GM04504 (cell line): Measurements from ENCODE around the gene GDI2.
A peak's percentile ranks its signal among the peaks of the same experiment; 100 is the strongest.
"Not testable (repeated sequence)": the region's sequence is repeated elsewhere in the genome, so short reads cannot be mapped to it uniquely, and the experiment has no call there.

ENCODE experiments used
- DNase-seq: peaks from one replicate; pipeline ENCODE4 v3.0.0-alpha.2; 2012; ENCODE audit warnings: low read depth

GDI2 gene

DNA sequence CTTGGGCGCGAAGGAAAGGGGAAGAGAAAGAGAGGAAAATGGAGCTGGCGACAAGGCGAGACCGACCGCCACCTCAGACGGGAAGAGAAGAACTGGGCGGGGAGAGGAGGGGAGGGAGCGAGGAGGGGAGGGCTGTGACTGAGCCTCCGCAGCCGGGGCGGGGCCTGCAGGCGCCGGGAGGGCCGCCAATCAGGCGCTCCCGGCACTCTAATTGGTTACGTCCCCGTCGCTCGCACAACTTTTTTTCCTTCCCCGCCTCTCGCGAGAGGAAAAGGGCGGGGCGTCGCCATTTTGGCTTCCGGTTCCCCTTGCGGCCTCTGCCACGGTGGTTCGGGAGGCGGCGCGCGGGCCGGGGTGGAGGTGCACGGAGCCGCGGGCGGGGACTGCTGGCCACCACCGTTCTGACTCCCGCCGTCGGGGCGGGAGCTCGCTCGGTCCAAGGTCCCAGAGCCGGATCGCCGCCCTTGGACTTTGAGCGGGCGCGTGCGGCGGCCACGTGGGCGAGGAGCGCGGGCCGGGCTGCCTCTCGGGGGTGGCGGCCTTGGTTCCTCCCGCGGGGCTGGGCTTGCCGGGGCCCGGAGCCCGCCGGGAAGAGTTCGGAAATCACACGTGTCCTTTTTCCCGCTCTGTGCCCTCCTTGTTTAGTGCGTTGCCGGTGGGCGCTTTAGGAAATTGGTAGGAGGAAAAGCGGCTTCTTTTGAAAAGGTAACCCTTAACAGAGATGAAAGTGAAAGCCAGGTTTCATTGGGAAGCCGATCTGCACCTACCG is at the start of gene GDI2:
GDI2 (minus strand) TSS at position 94 of the 769 bp plus-strand sequence. CDS start 176 bp downstream, outside the sequence.
- peak; percentile 94 for DNase-seq

DNA sequence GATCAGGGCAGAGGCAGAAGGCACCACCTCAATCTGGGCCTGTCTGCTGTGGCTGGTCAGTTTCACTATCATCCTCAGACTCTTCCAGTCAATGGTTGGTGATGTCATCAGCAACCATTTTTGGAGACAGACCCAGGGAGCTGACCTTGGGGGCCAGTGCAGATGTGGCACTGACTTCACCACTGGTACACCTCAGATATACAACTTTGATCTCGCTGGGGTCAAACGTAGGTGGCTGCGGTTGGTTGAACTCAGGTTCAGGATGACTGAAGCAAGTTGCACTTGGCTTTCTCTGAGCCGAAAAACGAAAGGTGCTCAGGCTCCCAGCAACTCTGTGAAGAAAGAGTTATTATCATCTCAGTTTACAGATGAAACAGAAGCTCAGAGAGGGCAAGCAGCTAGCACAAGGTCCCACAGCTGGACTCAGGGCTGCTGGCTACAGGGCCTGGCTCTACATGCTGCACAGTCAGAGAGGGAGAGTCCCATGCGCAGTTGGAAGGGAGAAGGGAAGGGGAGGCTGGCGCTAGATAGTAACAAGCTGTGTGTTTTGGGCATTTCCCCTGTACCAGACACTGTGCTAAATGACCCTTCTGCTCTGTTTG is 49.2 kb upstream of the GDI2 start:
- no peak for DNase-seq

DNA sequence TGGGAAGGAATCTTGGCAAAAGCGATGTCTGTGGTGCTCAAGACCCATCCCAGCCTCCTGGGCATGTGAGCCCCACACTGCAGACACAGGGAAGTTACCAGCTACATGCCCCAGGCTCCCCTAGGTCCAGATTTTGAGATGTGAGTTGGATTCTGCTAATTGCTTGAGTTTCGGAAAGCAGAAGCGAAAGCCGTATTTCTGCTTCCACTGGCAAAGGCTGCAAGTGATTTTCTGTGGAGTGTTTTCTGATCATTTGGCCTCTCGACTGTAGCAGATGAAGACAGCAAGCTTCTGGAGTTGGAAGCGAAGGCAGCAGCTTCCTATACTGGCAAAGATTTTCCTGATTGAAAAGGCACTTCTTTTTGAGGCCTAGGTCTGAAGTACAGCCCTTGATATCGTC is 46.8 kb upstream of the GDI2 start:
- no peak for DNase-seq

DNA sequence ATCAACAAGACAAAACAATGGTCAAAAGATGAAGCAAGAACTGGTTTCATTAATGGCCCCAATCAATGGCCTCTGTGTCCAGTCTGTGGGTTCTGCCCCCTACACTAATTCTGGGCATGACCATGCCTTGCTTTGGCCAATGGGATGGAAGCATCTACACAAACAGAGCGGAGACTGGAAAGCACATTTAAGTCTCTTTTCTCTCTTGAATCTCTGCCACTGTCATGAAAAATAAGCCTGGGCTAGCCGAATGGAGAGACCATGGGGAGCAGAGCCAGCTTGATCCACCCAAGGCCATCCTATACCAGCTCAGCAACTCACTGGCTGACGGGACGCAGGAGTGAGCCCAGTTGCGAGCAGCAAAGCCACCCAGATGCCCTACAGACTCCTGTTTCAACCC is 45.6 kb upstream of the GDI2 start:
- no peak for DNase-seq

DNA sequence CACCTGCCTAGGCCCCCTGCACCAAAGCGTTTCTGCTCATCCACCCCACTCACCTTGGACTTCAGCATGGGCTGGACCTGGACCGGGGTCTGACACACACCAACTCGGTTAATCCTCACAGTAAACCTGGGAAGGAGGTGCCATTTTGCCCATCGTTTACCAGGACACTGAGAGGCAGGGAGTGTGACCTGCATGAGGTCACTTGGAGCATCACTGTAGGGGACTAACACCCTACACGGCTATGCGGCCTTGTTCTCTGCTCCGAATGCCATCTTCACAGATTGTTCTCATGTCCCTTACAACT is 43.4 kb upstream of the GDI2 start:
- no peak for DNase-seq

DNA sequence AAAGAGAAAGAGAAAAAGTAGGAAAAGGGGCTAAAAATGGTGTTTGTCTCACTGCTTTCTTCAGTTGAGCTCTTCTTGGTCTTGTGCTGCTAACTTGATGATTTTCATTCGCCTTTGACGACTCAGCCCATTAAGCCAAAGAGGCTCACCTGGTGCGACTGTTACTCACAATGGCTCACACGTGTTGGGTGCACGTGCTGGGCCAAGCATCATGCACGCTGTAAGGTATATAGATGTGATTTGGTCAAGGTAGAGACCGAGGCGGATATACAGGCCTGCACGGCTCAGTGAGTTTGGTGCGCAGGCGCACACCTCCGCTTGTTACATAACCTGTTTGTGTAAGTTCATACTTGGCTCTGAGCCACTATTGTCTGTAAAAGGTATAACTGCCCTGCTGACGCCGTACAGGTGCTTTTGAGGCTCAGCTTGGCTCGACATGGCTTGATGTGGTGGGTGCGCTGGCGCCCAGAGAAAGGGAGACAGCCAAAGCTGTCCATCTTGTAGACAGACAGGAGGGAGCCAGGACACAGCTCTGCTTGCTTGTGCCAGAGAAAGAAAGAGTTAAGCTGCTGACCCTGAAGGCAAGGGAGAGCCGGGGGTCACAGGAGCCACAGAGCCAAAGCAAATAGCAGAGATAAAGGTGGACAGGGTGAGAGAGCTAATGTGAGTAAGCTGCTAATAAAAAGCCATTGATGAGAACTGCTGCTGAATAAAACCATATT is 42.9 kb upstream of the GDI2 start:
- DNase-seq = no peak

DNA sequence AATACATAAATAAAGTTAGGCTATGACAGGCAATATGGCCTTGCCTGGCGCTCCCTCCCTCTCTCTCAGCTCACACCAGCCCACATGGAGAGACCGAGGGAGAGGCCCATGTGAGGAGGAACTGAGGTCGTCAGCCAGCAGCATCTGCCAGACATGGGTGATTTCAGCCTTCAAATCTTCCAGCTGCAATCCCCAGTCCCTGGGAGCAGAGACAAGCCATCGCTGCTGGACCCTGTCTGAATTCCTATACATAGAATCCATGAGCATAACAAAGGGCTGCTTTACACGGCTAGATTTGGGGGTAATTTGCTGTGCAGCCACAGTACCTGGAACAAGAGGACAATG is 40.9 kb upstream of the GDI2 start:
- no peak for DNase-seq

DNA sequence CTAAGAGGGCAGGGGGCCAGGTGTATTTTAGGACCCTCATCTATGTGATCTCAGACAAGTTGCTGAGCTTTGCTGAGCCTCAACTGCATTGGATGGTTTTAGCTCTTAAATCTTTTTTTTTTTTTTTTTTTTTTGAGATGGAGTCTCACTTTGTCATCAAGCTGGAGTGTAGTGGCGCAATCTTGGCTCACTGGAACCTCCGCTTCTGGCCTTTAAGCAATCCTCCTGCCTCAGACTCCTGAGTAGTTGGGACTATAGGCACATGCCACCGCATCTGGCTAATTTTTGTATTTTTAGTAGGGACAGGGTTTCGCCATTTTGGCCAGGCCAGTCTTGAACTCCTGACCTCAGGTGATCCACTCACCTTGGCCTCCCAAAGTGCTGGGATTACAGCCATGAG is 33.4 kb upstream of the GDI2 start:
- not testable (repeated sequence) for DNase-seq

DNA sequence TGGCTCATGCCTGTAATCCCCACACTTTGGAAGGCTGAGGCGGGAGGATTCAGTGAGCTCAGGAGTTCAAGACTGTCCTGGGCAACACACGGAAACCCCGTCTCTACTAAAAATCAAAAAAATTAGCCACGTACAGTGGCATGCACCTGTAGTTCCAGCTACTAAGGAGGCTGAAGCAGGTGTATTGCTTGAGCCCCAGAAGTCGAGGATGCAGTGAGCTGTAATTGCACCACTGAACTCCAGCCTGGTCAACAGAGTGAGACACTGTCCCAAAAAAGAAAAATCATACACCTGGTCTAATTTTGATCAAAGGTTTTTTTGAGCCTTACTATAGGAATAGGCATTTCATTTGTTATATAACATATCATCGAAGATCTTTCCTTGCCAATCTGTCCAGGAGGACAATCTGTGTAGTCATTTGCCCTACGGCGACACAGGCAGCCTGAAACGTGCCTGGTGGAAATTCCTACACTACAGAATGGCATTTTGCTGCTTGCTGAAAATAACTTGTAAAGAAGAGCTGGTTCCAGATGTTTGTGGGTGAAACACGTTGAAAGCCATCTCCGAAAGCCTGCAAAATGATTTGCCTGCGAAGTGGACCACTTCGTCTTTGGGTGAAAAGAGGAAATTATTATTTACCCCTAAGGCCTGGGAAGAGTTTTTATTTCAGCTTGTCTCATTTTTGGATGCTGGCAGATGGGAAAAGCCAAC is 31.3 kb upstream of the GDI2 start:
- DNase-seq = peak; percentile 35

DNA sequence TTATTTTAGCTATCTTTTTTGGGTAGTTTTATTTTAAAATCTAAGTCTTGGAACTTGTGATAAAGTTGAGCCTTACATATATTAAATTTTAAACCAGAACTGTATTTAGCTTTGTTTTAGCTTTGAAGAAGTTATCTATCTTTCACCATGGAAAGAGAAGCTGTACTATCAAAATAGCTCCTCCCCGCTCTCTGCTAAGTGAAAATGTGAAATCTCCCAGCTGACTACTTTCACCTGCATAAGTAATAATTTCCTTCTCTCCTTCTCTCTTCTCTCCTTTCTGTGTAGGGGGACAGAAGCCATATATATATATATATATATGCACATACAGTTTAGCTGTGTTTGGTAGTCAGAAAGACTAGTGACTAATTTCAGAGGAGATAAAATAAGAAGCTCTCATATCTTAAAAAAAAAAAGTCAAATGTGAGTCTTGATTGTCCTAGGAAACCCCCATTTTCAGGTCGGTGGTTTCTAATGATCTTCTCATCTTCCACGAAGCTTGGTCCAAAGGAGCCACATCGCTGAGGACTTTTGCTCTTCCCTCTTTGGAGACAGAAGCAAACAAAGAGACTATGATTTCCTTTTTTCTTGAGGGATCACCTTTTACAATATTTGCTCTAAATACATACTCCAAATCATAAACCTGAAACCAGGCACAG is 30.6 kb upstream of the GDI2 start:
- DNase-seq = no peak

DNA sequence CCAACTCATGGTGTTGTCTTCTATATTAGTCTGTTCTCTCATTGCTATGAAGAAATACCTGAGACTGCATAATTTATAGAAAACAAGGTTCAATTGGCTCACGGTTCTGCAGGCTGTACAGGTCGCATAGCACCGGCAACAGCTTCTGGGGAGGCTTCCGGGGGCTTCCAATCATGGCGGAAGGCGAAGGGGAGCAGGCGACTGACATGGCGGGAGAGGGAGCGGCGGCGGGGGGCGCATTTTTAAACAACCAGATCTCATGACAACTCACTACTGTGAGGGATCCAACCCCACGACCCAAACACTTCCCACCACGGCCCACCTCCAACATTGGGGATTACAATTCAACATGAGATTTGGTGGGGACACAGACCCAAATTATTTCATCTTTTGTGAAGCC is 28.7 kb upstream of the GDI2 start:
- no peak for DNase-seq

DNA sequence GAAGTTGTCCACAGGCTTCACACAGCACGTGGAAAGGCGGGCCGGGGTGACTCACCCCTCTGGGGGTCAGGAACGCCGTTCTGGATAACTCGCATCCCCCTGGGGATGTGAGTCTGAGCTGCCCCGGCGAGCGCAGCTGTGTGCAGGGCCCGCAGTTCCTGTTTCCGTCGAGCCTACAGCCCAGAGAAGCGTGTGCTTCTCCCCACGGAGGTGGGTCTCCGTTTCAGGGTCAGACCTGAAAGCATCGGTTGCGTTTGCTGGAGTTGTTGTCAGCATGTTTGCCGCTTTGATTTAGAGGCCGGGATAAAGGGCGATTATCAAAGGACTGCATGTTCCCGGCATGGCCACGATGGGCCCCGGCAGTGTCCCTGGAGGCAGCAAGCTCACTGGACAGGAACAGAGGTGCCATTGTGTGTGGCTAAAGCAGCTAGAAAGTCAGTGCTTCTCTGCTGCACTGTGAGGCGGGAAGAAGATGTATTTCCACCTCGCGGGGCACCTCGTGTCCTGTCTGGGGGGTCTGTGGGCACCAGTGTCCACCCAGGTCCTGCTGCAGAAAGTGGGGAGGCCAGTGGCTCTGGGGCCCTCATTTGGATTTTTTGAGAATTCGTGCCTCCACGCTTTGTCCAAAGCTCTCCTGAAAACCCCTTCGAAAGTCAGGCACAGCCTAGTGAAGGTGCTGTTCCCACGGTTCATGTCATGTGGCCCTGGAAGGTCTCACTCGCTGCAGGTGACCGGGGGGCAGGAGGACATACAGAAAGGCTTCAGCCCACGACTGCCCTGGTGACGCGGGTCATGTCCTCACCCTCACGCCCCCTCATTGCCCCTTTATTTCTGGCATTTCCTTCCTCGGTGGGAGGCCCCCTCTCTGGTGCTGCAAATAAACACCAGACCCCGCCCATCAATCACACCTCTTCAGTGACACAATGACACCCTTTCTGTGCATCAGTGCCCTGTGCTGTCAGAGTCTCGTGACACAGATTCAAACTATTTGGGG is 27.4 kb upstream of the GDI2 start:
- DNase-seq = no peak

DNA sequence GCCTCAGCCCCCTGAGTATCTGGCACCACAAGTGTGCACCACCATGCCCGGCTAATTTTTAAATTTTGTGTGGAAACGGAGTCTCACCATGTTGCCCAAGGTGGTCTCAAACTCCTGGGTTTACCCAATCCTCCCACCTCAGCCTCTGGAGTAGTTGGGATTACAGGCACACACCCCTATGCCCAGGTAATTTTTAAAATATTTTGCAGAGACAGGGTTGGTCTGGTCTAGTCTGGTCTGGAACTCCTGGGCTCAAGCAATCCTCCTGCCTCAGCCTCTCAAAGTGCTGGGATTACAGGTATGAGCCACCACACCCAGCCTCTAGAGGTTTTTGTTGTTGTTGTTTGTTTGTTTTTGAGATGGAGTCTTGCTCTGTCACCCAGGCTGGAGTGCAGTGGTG is 22.9 kb upstream of the GDI2 start:
- not testable (repeated sequence) for DNase-seq

DNA sequence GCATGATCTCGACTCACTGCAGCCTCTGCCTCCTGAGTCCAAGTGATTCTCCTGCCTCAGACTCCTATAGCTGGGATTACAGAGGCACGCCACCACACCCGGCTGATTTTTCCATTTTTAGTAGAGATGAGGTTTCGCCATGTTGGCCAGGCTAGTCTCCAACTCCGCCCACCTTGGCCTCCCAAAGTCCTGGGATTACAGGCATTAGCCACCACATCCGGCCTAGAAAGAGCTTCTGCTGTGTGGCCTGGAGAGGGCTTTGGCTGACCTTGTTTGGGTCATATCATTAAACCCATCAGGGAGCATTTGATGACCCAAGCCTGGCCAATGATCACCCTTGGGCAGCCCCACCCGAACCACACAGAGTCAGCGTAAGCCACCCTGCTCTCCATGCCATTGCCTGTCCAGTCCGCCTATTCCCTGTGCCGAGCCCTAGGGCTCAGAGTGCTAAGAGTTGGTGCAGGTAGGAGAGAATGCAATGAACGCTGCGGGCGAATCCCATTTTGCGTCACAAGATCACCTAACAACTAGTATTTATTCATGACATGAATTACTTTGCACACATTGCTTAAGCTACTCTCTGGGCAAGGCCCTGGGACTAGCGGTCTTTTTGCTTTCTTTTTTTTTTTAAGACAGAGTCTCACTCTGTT is 22.3 kb upstream of the GDI2 start:
- no peak for DNase-seq

DNA sequence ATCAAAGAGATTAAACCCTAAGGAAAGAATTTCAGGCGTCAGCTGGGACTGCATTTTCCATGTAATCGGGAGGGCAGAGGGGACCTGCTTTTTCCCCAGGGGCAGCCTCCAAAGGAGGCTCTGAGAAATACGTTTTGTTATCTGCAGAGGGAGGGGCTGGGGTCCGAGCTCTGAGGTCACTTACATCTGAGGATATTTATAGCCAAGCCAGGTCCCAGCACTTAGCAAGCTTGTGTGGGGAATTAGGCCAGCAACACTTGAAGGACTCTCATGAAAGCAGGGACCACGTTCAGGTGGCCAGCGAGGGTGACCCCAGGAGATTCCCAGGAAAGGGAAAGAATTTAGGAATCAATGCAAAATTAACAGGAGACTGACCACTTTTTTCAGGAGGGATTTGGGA is 20.6 kb upstream of the GDI2 start:
- no peak for DNase-seq

DNA sequence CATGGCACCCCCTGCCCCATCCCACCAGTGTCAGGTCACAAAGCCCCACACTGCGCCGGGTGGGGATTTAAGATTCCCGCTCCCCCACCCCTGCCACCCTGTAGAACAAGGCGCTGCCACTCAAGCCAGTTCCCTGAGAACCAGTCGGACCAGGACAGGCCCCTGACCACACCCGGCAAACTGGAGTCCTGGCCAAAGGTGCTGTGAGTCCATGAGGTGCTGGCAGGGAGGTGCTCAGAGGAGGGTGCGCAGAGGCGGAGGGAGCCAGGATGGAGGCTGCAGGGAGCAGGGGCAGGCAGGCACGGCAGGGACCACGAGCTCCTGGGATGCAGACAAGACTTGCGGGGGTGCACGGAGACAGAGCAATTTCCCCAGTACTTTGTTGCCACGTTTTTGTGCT is 19.7 kb upstream of the GDI2 start:
- no peak for DNase-seq

DNA sequence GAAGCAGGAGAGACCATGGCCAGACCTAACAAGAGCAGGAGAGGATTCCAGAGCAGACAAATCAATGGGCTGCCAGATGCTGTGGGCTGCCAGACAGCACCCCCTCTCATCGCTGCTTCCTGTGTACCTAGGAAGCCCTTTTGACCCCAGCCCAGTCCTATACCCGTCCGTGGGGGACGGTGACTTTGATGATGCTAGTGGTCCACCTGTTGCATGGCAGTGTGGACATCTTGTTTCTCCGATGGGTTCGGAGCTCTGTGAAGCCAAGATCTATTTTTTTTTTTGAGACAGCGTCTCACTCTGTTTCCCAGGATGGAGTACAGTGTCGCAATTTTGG is 18.2 kb upstream of the GDI2 start:
- no peak for DNase-seq

DNA sequence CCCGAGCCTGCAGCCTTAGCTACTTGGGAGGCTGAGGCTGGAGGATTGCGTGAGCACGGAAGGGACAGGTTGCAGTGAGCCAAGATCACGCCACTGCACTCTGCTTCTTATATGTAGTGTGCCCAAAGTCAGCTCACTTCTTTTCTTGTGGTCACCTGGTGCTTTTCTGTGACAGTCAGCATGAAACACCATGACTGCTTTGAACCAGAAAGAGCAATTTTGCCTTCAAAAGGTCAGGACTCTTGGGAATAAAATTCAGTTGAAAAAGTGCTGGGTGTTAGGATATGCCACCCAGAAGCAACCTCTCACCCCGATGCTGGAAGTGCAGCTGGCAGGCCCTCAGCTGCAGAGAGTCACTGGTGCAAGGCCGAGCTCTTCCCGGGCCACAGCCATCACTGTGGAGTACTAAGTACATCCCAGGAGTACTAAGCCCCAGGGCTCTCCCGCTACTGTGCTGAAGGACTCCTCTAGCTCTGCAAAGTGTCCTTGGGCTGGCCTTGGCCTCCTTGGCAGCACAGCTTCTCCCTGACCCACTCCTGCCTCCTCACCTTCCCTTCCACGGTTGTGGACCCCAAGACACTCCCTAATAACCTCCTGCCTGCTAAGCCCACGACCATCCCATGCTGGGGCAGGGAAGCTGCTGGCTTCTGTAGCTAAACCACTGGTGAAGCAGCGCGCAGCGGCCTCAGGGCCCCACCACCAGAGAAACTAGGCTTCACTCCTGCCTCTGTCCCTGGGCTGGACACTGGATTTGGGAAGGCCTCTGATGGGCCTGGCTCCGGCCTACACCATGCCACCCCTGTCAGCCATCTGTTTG is 17.6 kb upstream of the GDI2 start:
- no peak for DNase-seq

DNA sequence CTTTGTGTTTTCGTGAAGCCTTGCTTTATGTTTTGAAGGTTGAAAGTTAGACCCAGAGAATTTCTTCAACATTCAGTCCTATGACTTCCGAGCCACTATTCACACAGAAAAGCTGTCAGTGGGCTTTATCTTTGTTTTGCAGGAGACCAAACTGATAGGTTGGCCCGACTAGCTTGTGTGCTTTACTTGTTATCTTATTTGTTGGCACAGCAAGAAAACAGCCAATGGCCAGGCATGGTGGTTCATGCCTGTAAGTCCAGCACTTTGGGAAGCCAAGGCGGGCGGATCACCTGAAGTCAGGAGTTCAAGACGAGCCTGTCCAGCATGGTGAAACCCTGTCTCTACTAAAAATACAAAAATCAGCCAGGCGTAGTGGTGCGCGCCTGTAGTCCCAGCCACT is 16.0 kb upstream of the GDI2 start:
- no peak for DNase-seq

DNA sequence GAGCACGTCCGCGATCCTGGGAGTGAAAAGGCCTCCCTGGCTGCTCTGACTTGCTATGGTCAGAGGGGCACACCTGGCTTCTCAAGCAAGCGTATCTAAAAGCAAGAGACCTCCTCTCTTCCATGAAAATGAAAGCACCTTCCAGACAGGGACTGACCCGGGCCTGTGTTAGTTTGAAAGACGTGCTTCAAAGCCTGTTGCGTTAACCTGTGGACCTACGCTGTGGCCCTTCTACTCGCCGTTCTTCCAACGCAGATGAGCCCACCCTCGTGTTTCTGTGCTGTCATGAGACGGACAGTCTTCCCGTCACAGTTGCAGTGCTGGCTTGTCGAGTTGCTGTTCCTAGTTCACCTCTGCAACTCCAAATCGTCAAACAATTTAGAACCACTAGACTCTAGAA is 15.5 kb upstream of the GDI2 start:
- no peak for DNase-seq
